Muscle layer of duodenum (tissue), 2 donors: ENCODE measurements around the gene XAGE3.
"Not testable (repeated sequence)": the region's sequence is repeated elsewhere in the genome, so short reads cannot be mapped to it uniquely, and the experiment has no call there.

Experiments
- H3K27ac ChIP-seq: one replicate; pipeline ENCODE4 v1.7.0; 2013; ENCODE audit warnings: mild to moderate bottlenecking, low read length
- H3K27me3 ChIP-seq: one replicate; pipeline ENCODE4 v1.7.0; 2013; ENCODE audit warnings: low read depth, mild to moderate bottlenecking, control low read depth, low read length
- H3K36me3 ChIP-seq, 2 donors: one replicate each; pipeline ENCODE4 v1.7.0; 2013; ENCODE audit warnings: low read length in 2 of 2, control low read depth in 1 of 2, mild to moderate bottlenecking in 1 of 2; ENCODE audit not compliant: insufficient read depth in 2 of 2, control insufficient read depth in 1 of 2
- H3K4me1 ChIP-seq, 2 donors: one replicate each; pipeline ENCODE4 v1.7.0; 2013; ENCODE audit warnings: low read length in 2 of 2, mild to moderate bottlenecking in 2 of 2, control low read depth in 1 of 2, moderate library complexity in 1 of 2; ENCODE audit not compliant: insufficient read depth in 2 of 2, control insufficient read depth in 1 of 2
- H3K4me3 ChIP-seq, 2 donors: one replicate each; pipeline ENCODE4 v1.7.0; 2013; ENCODE audit warnings: low read length in 2 of 2, low read depth in 1 of 2, mild to moderate bottlenecking in 1 of 2
- H3K9me3 ChIP-seq, 2 donors: one replicate each; pipeline ENCODE4 v1.7.0; 2013; ENCODE audit warnings: low read length in 2 of 2, control low read depth in 1 of 2, mild to moderate bottlenecking in 1 of 2; ENCODE audit not compliant: control insufficient read depth in 1 of 2
- donor health status: healthy.

Gene XAGE3

DNA sequence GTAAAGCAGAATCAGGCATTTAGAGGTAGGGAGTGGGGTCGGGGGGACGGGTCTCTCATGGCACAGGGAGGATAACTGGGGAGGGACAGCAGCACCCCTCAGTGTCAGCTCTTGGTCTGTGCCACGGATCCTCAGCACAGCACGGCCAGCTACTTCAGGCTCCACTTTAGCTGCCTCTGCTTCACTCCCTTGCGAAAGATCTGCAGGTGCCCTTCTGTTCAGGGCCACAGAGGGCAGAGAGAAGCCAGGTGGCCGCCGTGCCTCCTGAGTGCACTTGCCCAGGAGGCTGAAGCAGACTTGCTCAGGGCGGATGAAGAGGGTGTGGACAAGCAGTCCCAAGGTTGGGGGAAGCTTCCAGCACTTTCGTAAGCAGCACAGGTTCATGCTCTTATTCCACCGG lies 19.6 kb upstream of the XAGE3 start:
- not testable (repeated sequence) for H3K27me3 ChIP-seq, H3K36me3 ChIP-seq, H3K4me1 ChIP-seq, H3K27ac ChIP-seq, H3K9me3 ChIP-seq, H3K4me3 ChIP-seq

DNA sequence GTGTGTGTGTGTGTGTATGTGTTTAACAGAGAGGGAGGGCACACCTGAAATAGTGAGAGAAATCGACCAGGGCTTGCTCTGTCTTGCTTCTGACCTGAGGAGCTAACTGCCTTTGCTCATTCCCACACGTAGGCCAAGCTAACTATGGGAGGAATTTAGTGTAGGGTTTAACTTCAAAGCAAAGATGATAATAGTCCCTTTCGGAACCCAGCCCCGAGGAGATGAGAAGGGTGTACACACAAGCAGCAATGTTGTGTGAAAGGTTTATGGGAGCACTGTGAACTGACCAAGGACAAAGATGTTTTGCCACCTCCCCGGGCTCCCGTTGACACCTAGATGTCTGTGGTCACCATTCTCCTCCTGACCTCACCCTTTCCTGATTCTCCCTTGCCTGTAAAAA lies 8.5 kb upstream of the XAGE3 start:
- not testable (repeated sequence) for H3K36me3 ChIP-seq, H3K27me3 ChIP-seq, H3K4me3 ChIP-seq, H3K4me1 ChIP-seq, H3K9me3 ChIP-seq, H3K27ac ChIP-seq

DNA sequence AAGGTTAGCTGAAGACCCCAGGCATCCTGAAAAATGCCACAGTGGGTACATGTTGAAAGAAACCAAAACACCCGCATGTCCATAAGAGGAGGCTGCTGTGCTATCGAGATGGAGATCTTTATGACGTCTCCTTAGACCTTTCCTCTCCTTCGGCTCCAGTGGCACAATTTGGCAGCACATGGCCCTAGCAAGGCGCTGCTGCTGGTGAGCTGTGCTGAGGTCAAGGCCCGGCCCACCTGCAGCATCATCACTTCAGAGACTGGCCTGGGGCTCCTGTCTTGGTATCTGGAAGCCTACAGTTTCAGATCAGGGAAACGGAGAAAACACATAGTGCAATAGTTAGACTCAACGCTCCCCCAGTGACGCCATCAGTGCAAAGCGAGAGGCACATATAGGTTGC lies 7.6 kb upstream of the XAGE3 start:
- not testable (repeated sequence) for H3K4me3 ChIP-seq, H3K27me3 ChIP-seq, H3K4me1 ChIP-seq, H3K9me3 ChIP-seq, H3K27ac ChIP-seq, H3K36me3 ChIP-seq

DNA sequence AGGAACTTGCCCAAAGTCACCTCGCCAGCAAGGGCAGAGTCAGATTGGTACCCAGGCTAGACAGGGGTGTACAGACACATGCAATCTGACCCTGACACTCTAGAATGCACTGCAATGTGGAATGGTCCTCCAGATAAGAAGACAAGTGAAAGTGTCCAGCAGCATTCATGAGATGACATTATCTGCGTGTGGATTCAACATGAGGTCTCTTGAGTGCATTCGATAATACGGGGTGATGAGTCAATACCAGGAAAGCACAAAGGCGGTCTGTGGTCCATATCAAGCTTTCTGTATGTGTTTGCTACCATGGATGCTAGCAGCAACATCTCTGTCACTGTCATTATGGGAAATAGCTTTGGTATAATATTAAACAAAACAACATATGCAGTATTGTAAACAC lies 6.8 kb upstream of the XAGE3 start:
- H3K36me3 ChIP-seq, result no peaks in the 10 kb centered on the region
- no peak overlapping the region for H3K27ac ChIP-seq
- H3K27me3 ChIP-seq, result no peaks in the 10 kb centered on the region
- H3K4me1 ChIP-seq, result no peaks in the 10 kb centered on the region
- H3K4me3 ChIP-seq, result no peak overlapping the region
- H3K9me3 ChIP-seq, result no peaks in the 10 kb centered on the region

DNA sequence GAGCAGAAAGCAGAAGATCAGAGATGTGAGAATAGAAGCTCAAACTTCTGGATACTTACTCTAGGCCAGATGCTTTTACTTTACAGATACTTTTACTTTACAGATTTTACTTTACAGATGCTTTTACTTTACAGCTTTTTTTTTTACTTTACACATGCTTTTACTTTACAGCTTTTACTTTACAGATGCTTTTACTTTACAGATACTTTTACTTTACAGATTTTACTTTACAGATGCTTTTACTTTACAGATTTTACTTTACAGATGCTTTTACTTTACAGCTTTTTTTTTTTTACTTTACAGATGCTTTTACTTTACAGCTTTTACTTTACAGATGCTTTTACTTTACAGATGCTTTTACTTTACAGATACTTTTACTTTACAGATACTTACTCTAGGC lies 5.9 kb upstream of the XAGE3 start:
- not testable (repeated sequence) for H3K4me1 ChIP-seq

DNA sequence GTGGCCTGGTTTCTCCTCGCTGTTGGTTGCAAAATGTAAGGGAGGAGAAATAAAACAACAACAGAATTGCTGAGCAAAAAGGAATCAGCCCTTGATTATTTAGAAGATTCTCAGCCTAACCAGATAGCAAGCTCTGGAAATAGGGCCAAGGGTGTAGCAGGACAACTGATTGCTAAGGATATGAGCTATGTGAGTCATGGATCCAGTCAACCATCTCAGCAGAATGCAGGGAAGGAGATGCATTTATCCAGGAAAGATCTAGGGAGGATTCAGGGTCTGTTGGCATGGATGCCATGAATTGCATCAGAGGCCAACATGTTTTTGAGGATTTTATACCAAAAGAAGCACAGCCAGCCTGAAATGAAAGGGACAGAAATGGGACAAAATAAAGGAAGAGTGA lies 2.2 kb upstream of the XAGE3 start:
- Histone ChIP-seq H3K4me1 (no peaks in the 10 kb centered on the region), H3K27ac (no peak overlapping the region), H3K4me3 (no peak overlapping the region), H3K27me3 (no peaks in the 10 kb centered on the region), H3K9me3 (no peaks in the 10 kb centered on the region), H3K36me3 (no peaks in the 10 kb centered on the region)

More for the DNA sequence above, 5.9 kb upstream of the XAGE3 start:
- not testable (repeated sequence) for H3K36me3 ChIP-seq, H3K4me3 ChIP-seq, H3K27me3 ChIP-seq, H3K9me3 ChIP-seq, H3K27ac ChIP-seq

DNA sequence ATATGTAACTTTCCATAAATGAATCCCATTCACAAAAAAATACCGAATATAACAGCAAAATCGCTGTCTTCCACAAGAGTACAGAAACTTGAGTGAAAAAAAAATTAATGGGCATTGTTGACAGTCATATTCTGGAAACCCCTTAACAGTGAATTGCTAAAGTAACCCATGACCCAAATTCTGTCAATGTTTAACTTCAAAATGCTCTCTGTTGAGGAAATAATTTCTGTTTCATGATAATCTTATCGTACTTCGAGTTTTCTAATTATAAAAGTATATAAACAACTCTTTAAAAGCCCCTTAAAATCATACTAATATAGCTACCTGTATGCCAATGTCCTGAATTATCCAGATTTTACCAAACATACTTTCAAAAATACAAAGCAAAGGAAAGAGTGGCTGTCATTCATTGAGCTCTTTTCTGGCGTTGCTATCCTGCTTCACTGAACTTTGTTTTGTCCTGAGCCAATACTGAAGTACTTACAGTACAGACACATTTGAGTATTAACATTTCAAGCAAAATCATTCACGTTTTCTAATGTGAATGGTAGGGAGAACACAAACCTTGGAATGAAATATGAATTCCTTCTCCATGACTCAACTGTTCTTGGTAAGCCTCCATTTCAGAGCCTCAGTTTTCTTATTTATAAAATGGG lies 2.4 kb downstream of the XAGE3 start:
- no peak overlapping the region for H3K27ac ChIP-seq
- H3K4me1 ChIP-seq, result no peaks in the 10 kb centered on the region
- no peaks in the 10 kb centered on the region for H3K9me3 ChIP-seq
- no peaks in the 10 kb centered on the region for H3K36me3 ChIP-seq
- no peak overlapping the region for H3K4me3 ChIP-seq
- no peaks in the 10 kb centered on the region for H3K27me3 ChIP-seq

GRCh38 chrX:52856991-52857525 lies 10.8 kb downstream of the XAGE3 start:
- not testable (repeated sequence) for H3K36me3 ChIP-seq, H3K4me1 ChIP-seq, H3K9me3 ChIP-seq, H3K27me3 ChIP-seq, H3K27ac ChIP-seq, H3K4me3 ChIP-seq

GRCh38 chrX:52852110-52852860 lies 15.6 kb downstream of the XAGE3 start:
- no peaks in the 10 kb centered on the region for H3K27me3 ChIP-seq
- no peaks in the 10 kb centered on the region for H3K9me3 ChIP-seq

DNA sequence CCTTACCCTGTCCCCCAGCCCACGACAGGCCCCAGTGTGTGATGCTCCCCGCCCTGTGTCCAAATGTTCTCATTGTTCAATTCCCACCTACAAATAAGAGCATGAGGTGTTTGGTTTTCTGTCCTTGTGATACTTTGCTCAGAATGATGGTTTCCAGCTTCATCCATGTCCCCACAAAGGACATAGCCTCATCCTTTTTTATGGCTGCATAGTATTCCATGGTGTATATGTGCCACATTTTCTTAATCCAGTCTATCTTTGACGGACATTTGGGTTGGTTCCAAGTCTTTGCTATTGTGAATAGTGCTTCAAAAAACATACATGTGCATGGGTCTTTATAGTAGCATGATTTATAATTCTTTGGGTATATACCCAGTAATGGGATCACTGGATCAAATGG lies 24.3 kb downstream of the XAGE3 start:
- not testable (repeated sequence) for H3K4me3 ChIP-seq, H3K36me3 ChIP-seq, H3K27ac ChIP-seq, H3K4me1 ChIP-seq, H3K9me3 ChIP-seq, H3K27me3 ChIP-seq

More at GRCh38 chrX:52852110-52852860, 15.6 kb downstream of the XAGE3 start:
- no peaks in the 10 kb centered on the region for H3K4me1 ChIP-seq
- no peaks in the 10 kb centered on the region for H3K36me3 ChIP-seq
- H3K4me3 ChIP-seq, result no peak overlapping the region
- H3K27ac ChIP-seq, result no peak overlapping the region

GRCh38 chrX:52839137-52839536 lies 28.7 kb downstream of the XAGE3 start:
- no peak overlapping the region for H3K4me3 ChIP-seq
- no peak overlapping the region for H3K27ac ChIP-seq
- no peaks in the 10 kb centered on the region for H3K9me3 ChIP-seq
- H3K36me3 ChIP-seq, result no peaks in the 10 kb centered on the region
- H3K27me3 ChIP-seq, result no peaks in the 10 kb centered on the region
- H3K4me1 ChIP-seq, result no peaks in the 10 kb centered on the region

DNA sequence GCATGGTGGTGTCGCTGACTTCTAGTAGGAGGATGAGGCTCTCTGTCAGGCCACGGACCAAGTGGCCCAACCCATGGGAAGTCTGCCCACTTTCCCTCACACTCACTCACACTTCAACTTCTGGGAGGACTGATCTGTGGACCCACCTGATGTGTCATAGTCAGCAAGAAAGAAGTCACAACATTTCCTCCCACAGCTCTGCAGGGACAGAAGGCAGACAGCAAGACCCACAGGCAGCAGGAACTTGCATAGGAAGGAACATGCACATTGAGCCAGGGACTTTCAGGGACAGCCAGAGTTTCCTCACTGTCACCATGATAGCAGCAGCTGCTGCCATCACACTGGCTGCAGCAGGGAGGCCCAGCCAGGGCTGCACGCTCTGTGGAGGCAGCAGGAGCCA lies 37.3 kb downstream of the XAGE3 start:
- H3K9me3 ChIP-seq, result no peaks in the 10 kb centered on the region
- H3K4me3 ChIP-seq, result no peak overlapping the region
- H3K27me3 ChIP-seq, result no peaks in the 10 kb centered on the region
- no peaks in the 10 kb centered on the region for H3K36me3 ChIP-seq
- H3K27ac ChIP-seq, result no peak overlapping the region
- no peaks in the 10 kb centered on the region for H3K4me1 ChIP-seq
